Measurements from ENCODE around the gene KCNJ9. TPM values are rescaled to one million over a fixed set of nuclear protein-coding genes. Genes with fewer than 3 reads are reported as not detected.

The KCNJ9 gene
- total and polyA plus RNA-seq, 2 of the 4 experiments (the other 2 are of a cell fraction): not detected

GRCh38 chr1:160099716-160100375 is 18.5 kb downstream of the KCNJ9 start (continued):
- TF ChIP-seq RFX5 (IDR thresholded peaks at IDR 0.05; ENCODE audit: low read depth, low read length): no peak

- peaks cover 0 to 14% of the 10 kb centered on the region in 2 experiments; a peak in 3 of 4 replicates for H3K79me1 ChIP-seq (ENCODE audit: low read depth in 1 of 2, low read length in 2 of 2)
- H2BK120ac ChIP-seq (ENCODE audit: low read depth, low read length): peak overlapping the region; percentile 21; the same call in 1 of the 2 replicates
- dilution Hi-C loops (cut with HindIII; ENCODE audit: low sequenced_read_pairs, unreplicated experiment) (loop anchor here (10.0 kb wide), 1 partner anchor 114 kb away; no protein-coding TSS in a partner anchor), intact Hi-C loops (cut with micrococcal nuclease) (loop anchor here (1.0 kb wide), 4 partner anchors 92 to 275 kb away; no protein-coding TSS in a partner anchor), in situ Hi-C loops (cut with MboI; ENCODE audit: low sequenced_read_pairs) (no loop called here)
- H4K5ac ChIP-seq (ENCODE audit: low read depth, low read length): 0 out of 2 replicates have a peak overlapping the region, but pooled peaks have one; percentile 28
- H2AFZ ChIP-seq (replicated peaks; ENCODE audit: low read length, poor library complexity): peak overlapping the region; percentile 88
- no CpG with 5 or more reads among the region's 13 CpGs for WGBS, 2 experiments (ENCODE audit: extremely low coverage in 2 of 2, insufficient read length in 1 of 2)
- no TSS peak for BruUV-seq (replicated peaks)
- peak overlapping the region; percentile 5; the same call in 1 of the 2 replicates for H4K91ac ChIP-seq (ENCODE audit: insufficient read depth, low read depth, low read length)
- H4K20me1 ChIP-seq (ENCODE audit: insufficient read depth, low read length): no peaks in the 10 kb centered on the region
- H2AK9ac ChIP-seq (replicated peaks; ENCODE audit: low read depth, low read length, poor library complexity): peak overlapping the region; percentile 68
- peak overlapping the region; percentile 6; the same call in 1 of the 2 replicates for H3K4ac ChIP-seq (ENCODE audit: low read depth, low read length)
- TF ChIP-seq RFX5 (IDR thresholded peaks at IDR 0.05; ENCODE audit: low read depth, low read length) (peak; percentile 68; the same call in 1 of the 2 replicates), CTCF (conservative IDR thresholded peaks at IDR 0.05; ENCODE audit: low read depth, low read length) (peak; percentile 94), FOS (IDR thresholded peaks at IDR 0.05; ENCODE audit: low read depth, low read length) (no peak), USF2 (IDR thresholded peaks at IDR 0.05; ENCODE audit: low read depth, low read length) (no peak), BHLHE40 (IDR thresholded peaks at IDR 0.05; ENCODE audit: low read depth, low read length) (peak; percentile 51; the same call in 1 of the 2 replicates), POLR2A (IDR thresholded peaks at IDR 0.05; ENCODE audit: low read depth, low read length) (peak; percentile 37; the same call in 1 of the 2 replicates), SMC3 (IDR thresholded peaks at IDR 0.05; ENCODE audit: low read depth, low read length) (peak; percentile 92), MXI1 (IDR thresholded peaks at IDR 0.05; ENCODE audit: borderline replicate concordance, low read depth, low read length) (no peak), CEBPB (IDR thresholded peaks at IDR 0.05; ENCODE audit: low read depth, low read length) (0 out of 2 replicates have a peak, but pooled peaks have one; percentile 11), RAD21 (IDR thresholded peaks at IDR 0.05; ENCODE audit: low read length) (peak; percentile 93)
- ATAC-seq (ENCODE audit: low read depth) (peak; percentile 22), DNase-seq (peak; percentile 62)
- peak overlapping the region in 1 of 2 experiments; percentile 76; a peak in 3 of 4 replicates for H4K8ac ChIP-seq (ENCODE audit: low read depth in 2 of 2, low read length in 2 of 2)
- no peak overlapping the region; the same call in 1 of the 2 replicates for H3K14ac ChIP-seq (replicated peaks; ENCODE audit: low read depth, low read length)
- no peaks in the 10 kb centered on the region; the same call in 1 of the 2 replicates for H3K27me3 ChIP-seq (ENCODE audit: control insufficient read depth, insufficient read depth, low read length)
- H2AK5ac ChIP-seq (ENCODE audit: low read depth, low read length): peak overlapping the region; percentile 27; the same call in 1 of the 2 replicates
- H3K56ac ChIP-seq (ENCODE audit: extremely low read depth, insufficient read depth, low read length): no peak overlapping the region
- 0 out of 2 replicates have a peak overlapping the region, but pooled peaks have one; percentile 27 for H2BK20ac ChIP-seq (ENCODE audit: low read depth, low read length)
- H3K4me3 ChIP-seq (ENCODE audit: insufficient read depth, low read depth, low read length): no peak overlapping the region
- CTCF ChIA-PET: interaction anchor here (0.6 to 3.2 kb wide), 21 partner anchors 14 to 506 kb away, joined by 3 to 25 read pairs (median 4); no protein-coding TSS in a partner anchor
- H2BK15ac ChIP-seq (ENCODE audit: low read depth, low read length): no peak overlapping the region
- POLR2A ChIA-PET (ENCODE audit: unreplicated experiment): no interaction called here
- no peak overlapping the region for H3K27ac ChIP-seq (ENCODE audit: insufficient read depth, low read length)
- H3K18ac ChIP-seq (ENCODE audit: low read depth, low read length): no peak overlapping the region
- no peak overlapping the region for H3K9ac ChIP-seq (ENCODE audit: low read depth, low read length)
- peaks cover 17% of the 10 kb centered on the region for H3K4me1 ChIP-seq (ENCODE audit: control insufficient read depth, insufficient read depth, low read length)
- no peaks in the 10 kb centered on the region for H3K9me3 ChIP-seq (ENCODE audit: control insufficient read depth, insufficient read depth, low read length)
- H2BK5ac ChIP-seq (ENCODE audit: low read depth, low read length, poor library complexity, severe bottlenecking): no peak overlapping the region
- no peaks in the 10 kb centered on the region for H3K36me3 ChIP-seq (ENCODE audit: control insufficient read depth, insufficient read depth, low read length)
- no peak overlapping the region for H3K23ac ChIP-seq (ENCODE audit: low read depth, low read length)
- peak overlapping the region; percentile 40 for H3K4me2 ChIP-seq (ENCODE audit: low read depth, low read length)
- H3K9me1 ChIP-seq (ENCODE audit: insufficient read depth, low read length): no peaks in the 10 kb centered on the region
Measured at GRCh38 chr1:160101037-160101716, 19.8 kb downstream of the KCNJ9 start.

Data from IMR-90 (cell line).